Measurements from ENCODE around the gene CLASP2. TPM values are rescaled to one million over a fixed set of nuclear protein-coding genes. Genes with fewer than 3 reads are reported as not detected.

CLASP2 gene
- total RNA-seq, 1 donor from 2014 or later = 125 TPM

DNA sequence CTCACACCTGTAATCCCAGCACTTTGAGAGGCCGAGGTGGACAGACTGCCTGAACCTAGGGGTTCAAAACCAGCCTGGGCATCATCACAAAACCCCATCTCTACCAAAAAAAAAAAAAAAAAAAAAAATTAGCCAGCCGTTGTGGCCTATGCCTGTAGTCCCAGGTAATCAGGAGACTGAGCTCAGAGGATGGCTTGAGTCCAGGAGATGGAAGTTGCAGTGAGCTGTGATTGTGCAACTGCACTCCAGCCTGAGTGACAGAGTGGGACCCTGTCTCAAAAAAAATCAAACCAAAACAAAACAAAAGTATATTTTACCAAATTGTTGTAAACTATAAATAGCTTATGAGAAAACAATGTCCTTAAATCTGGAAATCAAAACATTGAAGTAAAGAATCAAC is 243.2 kb downstream of the CLASP2 start:
- Histone ChIP-seq H3K27me3 (no peaks in the 10 kb centered on the region), H3K27ac (no peak overlapping the region), H3K4me2 (no peak overlapping the region), H4K20me1 (ENCODE audit: low read depth) (no peaks in the 10 kb centered on the region), H3K9ac (no peak overlapping the region), H3K4me1 (no peaks in the 10 kb centered on the region), H2AFZ (replicated peaks) (no peak overlapping the region), H3K79me2 (ENCODE audit: low read depth) (no peaks in the 10 kb centered on the region), H3K4me3 (no peak overlapping the region), H3K9me3 (ENCODE audit: low read depth) (no peaks in the 10 kb centered on the region), H3F3A (ENCODE audit: low read depth) (no peaks in the 10 kb centered on the region), H3K36me3 (no peaks in the 10 kb centered on the region)
- Mint-ChIP-seq H3K27ac (no peak overlapping the region), H3K36me3 (no peaks in the 10 kb centered on the region), H3K27me3 (ENCODE audit: insufficient read depth, low read depth) (no peaks in the 10 kb centered on the region), H3K4me1 (no peaks in the 10 kb centered on the region), H3K9me3 (peaks cover 5% of the 10 kb centered on the region), H3K4me3 (no peak overlapping the region)
- no peak for DNase-seq (ENCODE audit: low spot score)
- TF ChIP-seq, protein P1, sequence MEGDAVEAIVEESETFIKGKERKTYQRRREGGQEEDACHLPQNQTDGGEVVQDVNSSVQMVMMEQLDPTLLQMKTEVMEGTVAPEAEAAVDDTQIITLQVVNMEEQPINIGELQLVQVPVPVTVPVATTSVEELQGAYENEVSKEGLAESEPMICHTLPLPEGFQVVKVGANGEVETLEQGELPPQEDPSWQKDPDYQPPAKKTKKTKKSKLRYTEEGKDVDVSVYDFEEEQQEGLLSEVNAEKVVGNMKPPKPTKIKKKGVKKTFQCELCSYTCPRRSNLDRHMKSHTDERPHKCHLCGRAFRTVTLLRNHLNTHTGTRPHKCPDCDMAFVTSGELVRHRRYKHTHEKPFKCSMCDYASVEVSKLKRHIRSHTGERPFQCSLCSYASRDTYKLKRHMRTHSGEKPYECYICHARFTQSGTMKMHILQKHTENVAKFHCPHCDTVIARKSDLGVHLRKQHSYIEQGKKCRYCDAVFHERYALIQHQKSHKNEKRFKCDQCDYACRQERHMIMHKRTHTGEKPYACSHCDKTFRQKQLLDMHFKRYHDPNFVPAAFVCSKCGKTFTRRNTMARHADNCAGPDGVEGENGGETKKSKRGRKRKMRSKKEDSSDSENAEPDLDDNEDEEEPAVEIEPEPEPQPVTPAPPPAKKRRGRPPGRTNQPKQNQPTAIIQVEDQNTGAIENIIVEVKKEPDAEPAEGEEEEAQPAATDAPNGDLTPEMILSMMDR (IDR thresholded peaks at IDR 0.05) = no peak
- TF ChIP-seq EZH2 (IDR thresholded peaks at IDR 0.05) (no peak), EZH2phosphoT487 (IDR thresholded peaks at IDR 0.05) (no peak)

DNA sequence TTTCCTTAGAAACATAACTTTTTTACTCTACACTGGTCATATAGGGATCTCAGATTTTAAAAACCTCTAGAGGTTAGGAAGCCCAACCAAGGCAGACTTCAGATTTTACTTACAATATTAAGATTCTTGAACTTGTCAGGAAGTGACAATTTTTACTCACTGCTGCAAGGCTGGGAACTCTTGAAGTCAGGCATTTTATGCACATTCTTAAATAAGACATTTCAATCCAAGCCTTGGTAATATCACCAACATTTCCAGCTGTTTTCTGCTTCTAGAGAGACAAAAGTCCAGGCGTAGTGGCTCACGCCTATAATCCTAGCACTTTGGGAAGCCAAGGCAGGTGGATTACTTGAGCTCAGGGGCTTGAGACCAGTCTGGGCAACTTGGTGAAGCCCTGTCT is 244.2 kb downstream of the CLASP2 start:
- H3K4me1 ChIP-seq = no peaks in the 10 kb centered on the region
- H3K4me3 ChIP-seq = no peak overlapping the region
- no peak overlapping the region for H3K27ac ChIP-seq
- H3K9ac ChIP-seq = no peak overlapping the region
- no peaks in the 10 kb centered on the region for H4K20me1 ChIP-seq (ENCODE audit: low read depth)
- Mint-ChIP-seq H3K4me3 (no peak overlapping the region), H3K4me1 (no peaks in the 10 kb centered on the region), H3K9me3 (peaks cover 1% of the 10 kb centered on the region), H3K27me3 (ENCODE audit: insufficient read depth, low read depth) (no peaks in the 10 kb centered on the region), H3K27ac (no peak overlapping the region), H3K36me3 (no peaks in the 10 kb centered on the region)
- no peaks in the 10 kb centered on the region for H3F3A ChIP-seq (ENCODE audit: low read depth)
- H2AFZ ChIP-seq (replicated peaks) = no peak overlapping the region
- no peaks in the 10 kb centered on the region for H3K27me3 ChIP-seq
- H3K79me2 ChIP-seq (ENCODE audit: low read depth) = no peaks in the 10 kb centered on the region
- TF ChIP-seq EZH2 (IDR thresholded peaks at IDR 0.05) (no peak), EZH2phosphoT487 (IDR thresholded peaks at IDR 0.05) (no peak)
- TF ChIP-seq, protein P1 (IDR thresholded peaks at IDR 0.05) = no peak
- no peak overlapping the region for H3K4me2 ChIP-seq
- no peaks in the 10 kb centered on the region for H3K36me3 ChIP-seq
- no peak for DNase-seq (ENCODE audit: low spot score)
- no peaks in the 10 kb centered on the region for H3K9me3 ChIP-seq (ENCODE audit: low read depth)

DNA sequence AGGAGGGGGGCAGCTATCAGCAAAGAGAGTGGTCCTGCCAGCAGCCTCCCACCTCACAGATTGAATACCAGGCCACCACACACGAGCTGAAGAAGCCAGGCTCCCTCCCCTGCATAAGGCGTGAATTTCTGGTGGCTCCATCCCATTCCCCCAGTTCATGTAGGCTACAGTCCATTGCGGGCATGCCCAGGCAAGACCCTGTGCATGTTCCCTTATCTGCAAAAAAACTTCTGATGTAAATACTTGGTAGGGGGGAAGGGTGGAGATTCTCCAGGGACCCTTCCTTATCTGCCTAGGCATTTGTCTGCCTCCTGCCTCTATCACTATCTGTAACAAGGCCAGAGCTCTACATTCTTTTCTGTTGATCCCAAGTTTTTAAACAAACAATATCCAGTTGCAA is 250.3 kb downstream of the CLASP2 start:
- Mint-ChIP-seq H3K9me3 (peaks cover 2% of the 10 kb centered on the region), H3K27ac (peak overlapping the region; percentile 42), H3K36me3 (peaks cover 4% of the 10 kb centered on the region)

More for the DNA sequence above, 250.3 kb downstream of the CLASP2 start:
- H3K27me3 ChIP-seq = no peaks in the 10 kb centered on the region
- TF ChIP-seq, protein P1 (IDR thresholded peaks at IDR 0.05) = no peak
- no peak for TF ChIP-seq EZH2phosphoT487 (IDR thresholded peaks at IDR 0.05)
- TF ChIP-seq EZH2 (IDR thresholded peaks at IDR 0.05) = no peak
- H3K9ac ChIP-seq = no peak overlapping the region
- DNase-seq (ENCODE audit: low spot score) = no peak
- no peaks in the 10 kb centered on the region for H3K9me3 ChIP-seq (ENCODE audit: low read depth)
- H4K20me1 ChIP-seq (ENCODE audit: low read depth) = no peaks in the 10 kb centered on the region
- H3F3A ChIP-seq (ENCODE audit: low read depth) = no peaks in the 10 kb centered on the region
- no peak overlapping the region for H2AFZ ChIP-seq (replicated peaks)
- H3K4me1 Mint-ChIP-seq = no peaks in the 10 kb centered on the region
- no peak overlapping the region for H3K4me3 ChIP-seq
- no peaks in the 10 kb centered on the region for H3K4me1 ChIP-seq
- H3K79me2 ChIP-seq (ENCODE audit: low read depth) = no peaks in the 10 kb centered on the region
- no peaks in the 10 kb centered on the region for H3K36me3 ChIP-seq
- H3K27ac ChIP-seq = no peak overlapping the region
- no peak overlapping the region for H3K4me2 ChIP-seq
- H3K27me3 Mint-ChIP-seq (ENCODE audit: insufficient read depth, low read depth) = no peaks in the 10 kb centered on the region
- no peak overlapping the region for H3K4me3 Mint-ChIP-seq

Data from neural progenitor cell (in vitro differentiated cells).